HK-2 (cell line): ENCODE data around the gene PYHIN1.

ENCODE experiments used
- DNase-seq: peaks from one replicate; pipeline ENCODE4 v3.0.0-alpha.2; 2018; ENCODE audit not compliant: unreplicated experiment

The PYHIN1 gene

DNA sequence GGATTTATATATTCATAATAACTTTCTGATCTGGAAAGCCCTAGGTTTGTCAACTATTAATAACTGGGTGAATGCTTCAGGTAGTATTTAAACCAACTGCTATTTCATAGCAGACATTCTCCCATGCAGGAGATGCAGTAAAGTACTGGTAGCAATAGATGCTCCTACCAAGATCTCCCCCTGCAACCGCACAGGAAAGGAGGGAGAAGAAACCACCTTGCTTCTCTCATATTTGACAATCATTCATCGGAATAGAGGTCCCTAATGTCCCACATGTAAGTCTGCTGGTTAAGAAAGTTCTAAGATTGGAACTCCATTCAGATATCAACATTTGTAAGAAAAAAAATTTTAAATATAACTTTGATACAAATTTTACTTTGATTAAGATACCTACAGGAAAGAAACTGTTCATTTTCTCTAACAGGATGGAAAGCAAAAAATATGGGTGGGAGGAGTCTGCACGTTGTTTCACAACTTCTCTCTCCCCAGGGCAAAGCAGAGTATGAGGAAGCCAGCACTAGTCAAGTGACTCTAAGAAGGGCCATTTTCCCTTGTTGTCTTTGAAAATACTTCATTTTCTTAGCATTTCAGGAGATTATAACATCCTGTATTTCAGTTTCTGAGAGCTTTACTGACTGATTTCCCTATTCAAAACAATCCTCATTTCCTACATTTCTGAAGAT, at the start of gene PYHIN1:
TSS of gene PYHIN1 (plus strand) at position 498 of the 683 bp plus-strand sequence. CDS start 5,359 bp downstream, outside the sequence.
- DNase-seq: no peak

DNA sequence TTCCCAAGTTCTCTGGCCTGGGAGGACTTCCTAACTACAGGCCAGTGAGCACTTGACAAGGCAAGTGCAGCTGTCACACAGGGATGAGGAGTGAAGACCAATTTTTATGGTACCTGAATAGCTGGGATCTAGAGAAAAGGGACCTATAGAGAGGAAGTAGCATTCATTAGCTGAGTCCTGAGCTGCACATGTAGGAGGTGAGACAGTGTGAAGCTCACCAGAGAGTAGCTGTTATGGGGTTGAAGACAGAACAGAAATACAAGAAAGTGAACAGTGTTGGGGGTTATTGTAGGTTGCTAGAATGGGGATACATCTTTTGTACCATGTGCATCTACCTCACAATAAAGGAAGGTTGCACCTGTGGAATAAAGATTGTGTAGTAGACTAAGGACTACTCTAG, 37.7 kb upstream of the PYHIN1 start:
- no peak for DNase-seq

DNA sequence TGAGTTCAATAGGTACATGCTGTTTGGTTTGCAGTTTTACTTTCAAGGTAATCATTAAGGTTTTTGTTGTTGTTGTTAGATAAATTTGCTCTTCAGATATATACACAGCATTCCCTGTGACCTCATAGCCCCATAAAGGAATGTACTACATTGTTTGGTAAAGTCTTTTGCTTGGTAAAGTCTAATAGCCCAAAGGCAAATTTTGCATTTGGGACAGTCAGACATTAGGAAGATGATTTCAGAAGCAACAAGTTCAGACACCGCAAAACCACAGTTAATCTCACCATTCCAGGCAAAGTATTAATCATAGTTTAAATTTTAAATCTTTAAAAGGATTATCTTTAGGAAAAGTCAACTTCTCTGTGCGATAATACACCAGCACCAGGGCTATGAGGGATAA, 32.6 kb upstream of the PYHIN1 start:
- no peak for DNase-seq

DNA sequence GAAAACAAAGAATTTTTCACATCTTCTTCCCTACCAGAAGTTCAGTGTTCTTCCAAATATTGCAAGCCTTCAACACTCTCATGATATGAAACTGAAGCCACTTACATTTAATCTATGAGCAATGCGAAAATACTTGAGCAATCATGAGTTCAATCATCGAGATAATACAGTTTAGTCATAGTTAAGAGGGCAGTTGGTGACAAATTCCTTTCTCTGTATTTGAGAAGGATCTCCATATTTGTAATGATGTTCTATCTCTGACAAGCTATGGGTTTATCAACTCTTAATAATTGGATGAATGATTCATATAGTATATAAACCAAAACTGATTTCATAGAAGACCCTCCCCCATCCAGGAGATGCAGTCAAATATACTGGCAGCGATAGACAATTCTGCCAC, 29.7 kb upstream of the PYHIN1 start:
- no peak for DNase-seq

DNA sequence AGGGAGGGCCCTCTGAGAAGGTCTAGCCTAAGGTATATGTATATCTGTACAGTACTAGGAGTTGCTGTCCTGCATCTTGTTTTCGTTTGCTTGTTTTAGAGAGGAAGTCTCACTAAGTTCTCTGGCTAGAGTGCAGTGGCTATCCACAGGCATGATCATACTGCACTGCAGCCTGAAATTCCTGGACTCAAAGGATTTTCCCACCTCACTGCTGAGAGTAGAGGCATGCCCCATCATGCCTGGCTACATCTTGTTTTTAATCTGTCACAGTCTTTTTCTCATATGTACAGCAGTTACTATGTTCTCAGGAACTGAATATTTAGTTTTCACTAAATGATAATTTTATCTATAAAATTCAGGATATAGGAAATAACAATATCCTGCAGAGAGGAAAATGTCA, 15.3 kb upstream of the PYHIN1 start:
- no peak for DNase-seq

DNA sequence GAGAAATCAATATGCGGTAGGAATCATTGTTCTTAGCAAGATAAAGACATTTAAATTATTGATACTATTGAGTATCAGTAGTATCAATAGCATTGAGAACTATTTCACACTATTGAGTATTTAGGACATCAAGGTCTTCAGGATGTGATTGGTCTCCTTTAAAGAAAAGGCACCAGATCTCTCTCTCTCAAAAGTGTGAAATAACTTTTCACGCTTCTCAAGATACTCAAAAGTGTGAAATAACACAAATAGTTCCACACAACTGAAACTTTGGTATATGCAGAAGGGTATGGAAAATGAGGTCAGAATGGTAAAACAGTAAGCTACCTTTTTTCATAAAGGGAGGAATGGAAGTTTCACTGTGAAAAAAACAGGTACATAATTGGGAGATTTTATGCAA, 6.7 kb upstream of the PYHIN1 start:
- DNase-seq: no peak

DNA sequence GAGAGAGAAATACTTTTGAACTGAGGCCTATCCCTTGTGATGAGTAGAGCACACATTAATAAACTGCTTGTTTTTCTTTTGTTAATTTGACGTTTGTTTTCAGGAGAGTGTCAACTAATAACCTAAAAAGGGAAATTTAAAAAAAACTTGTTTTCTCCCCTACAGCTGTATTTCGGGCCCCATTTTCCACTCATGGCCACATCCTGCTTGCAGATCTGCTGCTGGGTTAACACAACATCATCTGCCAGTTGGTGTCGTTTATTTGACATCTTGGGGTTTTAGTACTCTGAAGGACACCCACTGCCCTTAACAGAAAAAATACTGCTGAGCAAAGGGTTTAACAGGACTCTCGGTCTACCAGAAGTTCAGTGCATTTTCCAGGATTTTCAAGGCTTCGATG, 848 bp upstream of the PYHIN1 start:
- no peak for DNase-seq

DNA sequence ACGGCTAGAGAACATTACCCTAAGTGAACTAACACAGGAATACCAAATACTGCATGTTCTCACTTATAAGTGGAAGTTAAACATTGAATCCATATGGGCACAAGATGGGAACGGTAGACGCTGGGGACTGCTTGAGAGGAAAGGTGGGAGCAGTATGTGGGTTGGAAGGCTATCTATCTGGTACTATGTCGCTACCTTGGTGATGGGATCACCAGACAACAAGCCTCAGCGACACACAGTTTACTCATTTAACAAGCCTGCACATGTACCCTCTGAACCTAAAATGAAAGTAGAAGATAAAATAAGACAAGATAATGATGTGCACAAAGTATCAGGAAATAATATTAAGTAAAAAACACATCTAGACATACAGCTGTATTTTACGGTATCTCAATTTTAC, 819 bp downstream of the PYHIN1 start:
- no peak for DNase-seq

DNA sequence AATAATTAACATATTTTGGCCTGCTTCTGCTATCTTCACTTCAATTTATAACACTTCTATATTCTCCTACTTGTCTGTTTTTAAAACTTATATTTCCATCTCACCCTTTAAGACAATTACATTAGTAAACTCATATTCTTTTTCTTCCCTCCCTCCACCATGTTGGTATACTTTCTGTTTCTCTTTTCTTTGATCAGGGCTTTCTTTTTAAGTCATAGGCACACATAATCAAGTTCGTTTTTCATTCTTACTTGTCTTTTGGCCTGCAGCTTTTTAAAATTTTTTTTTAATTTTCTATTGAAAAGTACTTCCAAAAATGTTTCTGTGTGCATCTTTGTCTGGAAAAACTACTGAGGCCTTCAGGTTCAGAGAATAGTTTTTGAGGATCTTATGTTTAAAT, 2.3 kb downstream of the PYHIN1 start:
- DNase-seq: no peak

DNA sequence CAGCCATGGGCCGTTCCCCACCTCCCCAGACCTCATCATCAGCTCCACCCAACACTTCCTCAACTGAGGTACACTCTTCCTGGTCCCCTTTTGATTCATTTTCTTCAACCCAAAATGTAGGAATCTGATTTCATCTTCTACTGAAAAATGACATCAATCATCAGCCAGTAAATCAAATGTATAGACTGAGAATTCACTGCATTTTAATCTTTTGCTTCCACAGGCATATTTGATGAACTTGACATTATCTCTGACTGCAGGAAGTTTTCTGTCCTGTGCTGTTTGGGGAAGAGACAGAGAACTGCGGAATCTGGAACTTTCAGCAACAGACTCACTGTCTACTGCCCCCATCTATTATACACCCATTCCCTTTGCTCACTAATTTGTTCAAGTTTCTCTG, 7.8 kb downstream of the PYHIN1 start:
- DNase-seq: no peak

DNA sequence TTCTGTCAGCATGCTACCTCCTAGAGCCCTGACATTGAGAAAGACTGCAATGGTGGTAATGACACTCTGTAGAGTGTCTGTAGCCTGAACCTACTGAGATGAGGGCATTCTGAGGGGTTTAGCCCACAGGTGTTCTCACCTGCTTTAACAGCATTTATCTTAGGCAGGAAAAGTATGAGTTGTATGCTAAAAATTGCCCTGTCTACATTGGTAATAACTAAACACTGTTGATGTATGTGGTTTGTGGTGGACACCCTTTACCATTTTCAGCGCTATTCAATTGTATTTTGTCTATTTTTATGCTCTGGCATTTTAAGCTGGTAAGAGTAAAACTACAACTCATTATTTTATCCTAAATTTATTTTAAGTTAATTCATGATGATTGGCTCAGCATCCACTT, 10.0 kb downstream of the PYHIN1 start:
- no peak for DNase-seq

DNA sequence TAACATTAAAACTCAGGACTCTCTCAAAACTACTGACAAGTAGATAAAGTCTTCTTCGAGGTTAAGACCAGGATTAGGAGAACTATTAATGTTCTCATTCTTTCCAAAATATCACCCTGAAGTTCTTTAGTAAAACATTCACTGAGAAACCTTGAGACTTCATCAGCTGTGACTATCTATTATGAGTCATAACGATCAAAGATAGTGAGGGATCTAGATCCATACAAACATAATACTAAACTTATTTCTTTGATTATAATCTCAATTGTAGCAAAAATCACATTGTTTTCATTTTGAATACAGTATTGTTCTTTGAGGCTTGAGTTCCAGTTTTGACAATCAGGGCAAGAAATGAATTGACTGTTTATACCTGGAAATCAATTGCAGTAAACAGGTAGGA, 11.1 kb downstream of the PYHIN1 start:
- DNase-seq: no peak

DNA sequence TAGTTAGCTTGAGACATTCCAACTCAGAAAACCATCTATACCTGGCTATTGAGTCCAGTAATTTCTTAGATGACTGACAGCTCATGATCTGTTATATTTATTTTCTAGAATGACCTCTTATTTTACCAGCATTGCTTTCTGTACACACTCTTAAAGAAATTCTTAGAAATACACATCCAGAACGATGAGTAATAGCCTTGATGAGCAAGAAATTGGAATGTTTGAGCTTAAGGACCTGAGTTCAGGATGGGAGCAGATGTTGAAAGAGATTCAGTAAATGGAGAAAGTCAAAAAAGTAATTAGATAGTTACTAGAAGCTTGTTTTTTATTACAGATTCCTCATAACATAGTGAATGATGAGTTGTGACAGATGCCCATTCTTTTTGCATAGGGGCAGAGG, 11.7 kb downstream of the PYHIN1 start:
- no peak for DNase-seq

DNA sequence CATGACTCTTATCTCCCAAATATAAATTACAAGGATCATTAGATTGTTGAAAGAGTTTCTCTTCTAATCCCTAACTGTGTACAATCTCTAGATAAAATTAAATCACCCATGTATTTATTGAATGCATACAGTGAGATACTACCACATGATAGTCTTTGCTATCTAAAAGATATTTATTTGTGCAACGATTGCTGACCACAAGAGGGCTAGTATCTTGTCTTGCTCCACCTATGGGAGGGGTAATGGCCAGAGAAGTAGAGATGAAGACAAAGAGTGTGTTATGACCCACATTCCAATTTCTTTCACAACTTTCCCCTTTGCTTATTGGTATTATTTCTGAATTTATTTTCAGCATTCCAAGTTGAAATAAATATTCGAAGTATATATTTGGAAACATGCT, 13.7 kb downstream of the PYHIN1 start:
- DNase-seq: no peak

DNA sequence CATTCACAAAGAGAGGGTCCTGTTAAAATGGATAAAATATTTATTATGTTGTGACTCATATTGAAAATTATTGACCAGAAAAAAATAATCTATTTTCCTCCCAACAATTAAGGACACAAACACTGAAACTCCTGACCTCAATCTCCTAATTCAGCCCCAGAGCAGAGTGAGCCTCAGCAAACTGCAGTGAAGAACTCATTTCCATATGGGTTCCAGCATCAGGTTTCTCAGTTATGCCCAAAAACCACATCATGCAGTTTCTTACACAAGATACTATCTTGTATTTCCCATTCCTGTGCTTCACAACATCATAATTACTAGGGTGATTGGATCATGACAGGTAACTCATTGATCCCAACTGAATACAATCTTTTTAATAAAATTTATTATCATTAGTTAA, 15.4 kb downstream of the PYHIN1 start:
- DNase-seq: no peak

DNA sequence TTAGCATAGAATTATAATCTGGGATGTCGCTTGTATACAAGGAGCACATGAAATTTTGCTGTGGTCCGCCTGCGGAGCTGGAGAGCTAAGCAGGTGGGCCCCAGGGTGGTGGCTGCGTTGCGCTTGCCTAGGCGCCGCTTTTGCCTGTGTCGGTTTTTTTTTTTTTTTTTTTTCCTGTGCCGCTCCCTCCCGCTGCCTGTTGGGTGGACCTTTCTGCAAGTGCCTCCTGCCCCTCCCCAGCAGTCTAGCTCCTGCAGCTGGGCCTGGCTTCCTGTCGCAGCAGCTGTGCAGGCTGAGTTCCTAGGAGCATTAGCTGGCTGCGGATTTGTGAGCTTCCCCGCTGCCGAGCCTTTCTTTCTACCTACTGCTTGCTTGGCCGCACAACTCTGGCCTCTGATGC, 20.6 kb downstream of the PYHIN1 start:
- no peak for DNase-seq

DNA sequence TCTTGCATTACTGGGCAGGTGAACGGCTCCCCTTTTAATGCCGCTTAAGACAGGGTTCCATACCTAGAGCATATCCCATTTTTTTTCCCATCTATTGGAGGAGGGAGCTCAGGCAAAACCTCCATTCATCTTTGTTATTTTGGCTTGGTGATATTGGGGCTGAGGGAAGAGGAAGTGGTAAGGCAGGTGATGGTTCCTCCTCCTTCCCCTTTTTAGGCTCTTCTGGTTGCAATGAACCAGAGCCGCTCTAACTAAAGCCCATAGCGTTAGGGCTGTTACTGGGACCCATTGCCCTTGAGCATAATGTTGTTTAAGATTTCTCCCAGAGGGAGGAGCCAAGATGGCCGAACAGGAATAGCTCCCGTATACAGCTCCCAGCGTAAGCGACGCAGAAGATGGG, 21.1 kb downstream of the PYHIN1 start:
- DNase-seq: no peak

DNA sequence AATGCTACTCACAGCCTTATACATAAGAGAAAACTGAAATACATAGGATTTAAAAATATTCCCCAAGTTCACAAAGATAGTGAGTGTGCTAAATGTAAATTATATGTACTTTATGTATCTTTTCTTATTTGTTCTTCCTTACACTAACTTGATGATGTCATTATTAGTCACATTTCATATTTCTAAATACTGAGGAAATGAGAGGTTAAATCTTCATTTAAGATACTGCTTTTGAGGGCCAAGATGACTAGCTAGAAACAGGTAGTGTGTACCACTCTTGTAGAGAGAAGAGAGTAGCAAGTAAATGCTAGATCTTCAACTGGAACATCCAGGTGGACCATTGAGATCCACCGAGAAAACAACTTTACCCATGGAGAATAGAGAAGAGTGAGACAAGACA, 29.8 kb downstream of the PYHIN1 start:
- DNase-seq: no peak

DNA sequence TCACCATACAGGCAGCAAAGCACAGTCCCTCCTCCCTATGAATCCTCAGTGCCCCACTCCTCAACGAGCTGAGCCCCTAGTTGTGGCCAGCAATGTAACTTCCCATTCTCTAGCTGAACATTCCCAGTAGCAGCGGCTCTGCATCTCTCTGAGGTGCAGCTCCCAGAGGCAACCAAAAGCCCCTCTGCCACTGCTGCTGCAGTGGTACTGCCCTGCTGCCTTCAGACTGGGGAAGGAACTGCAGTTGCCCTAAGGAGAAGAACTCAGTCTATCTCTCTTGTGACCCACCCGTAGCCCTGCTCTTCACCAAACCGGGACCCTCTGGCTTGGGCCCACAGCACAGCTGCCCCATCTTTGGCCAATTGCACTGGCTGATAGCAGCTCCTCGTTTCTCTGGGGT, 31.6 kb downstream of the PYHIN1 start:
- DNase-seq: no peak

DNA sequence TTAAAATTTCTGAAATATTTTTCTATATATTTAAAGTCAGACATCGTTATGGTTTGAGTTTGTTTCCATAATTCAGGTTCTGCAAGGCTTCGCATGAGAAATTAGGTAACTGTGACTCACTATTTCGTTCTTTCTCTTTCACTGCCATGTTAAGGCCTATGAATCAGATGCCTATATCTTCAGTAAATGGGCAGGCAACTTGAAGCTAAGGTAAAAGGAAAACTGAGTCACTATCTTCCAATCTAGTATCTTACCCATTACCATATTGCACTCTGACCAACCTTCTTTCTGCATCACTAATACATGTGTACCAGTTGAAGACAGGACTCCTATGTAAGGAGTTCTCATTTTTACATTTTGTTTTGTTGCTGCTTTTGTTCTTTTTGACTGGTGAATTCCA, 37.8 kb downstream of the PYHIN1 start:
- no peak for DNase-seq

DNA sequence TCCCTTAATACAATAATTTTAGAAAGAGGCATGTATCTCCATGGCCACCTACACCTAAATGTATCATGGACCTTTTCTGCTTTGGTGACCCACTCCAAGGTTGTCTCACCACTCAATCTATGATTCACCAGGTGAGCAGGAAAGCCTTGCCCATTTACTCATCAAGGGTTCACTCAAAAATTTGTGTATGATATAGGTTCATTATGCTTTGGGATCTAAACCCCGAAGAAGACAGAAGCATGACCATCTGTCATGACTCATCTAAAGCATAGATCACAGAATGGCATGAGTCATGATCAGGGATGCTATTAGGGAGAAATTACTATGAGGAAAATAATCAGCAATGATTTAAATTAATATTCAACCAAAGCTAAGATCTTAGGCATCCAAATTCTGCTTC, 38.5 kb downstream of the PYHIN1 start:
- DNase-seq: no peak

DNA sequence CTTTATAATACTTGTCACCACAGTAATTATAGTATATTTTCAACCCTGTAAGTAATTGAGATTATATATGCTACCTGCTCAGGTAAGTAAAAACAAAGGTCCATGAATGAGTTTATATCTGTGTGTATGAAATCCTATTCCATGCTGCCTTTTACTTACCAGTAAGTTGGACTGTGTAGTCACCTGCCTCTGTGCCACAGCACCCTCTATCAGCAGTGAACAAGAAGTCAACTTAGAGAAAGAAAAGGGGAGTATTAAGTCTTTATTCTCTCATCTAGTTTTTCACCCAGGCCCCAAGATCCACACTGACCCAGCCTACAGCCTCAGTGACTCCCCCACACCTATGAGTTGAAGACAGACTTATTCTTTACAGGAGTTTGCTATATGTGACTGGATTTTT, 41.5 kb downstream of the PYHIN1 start:
- no peak for DNase-seq

DNA sequence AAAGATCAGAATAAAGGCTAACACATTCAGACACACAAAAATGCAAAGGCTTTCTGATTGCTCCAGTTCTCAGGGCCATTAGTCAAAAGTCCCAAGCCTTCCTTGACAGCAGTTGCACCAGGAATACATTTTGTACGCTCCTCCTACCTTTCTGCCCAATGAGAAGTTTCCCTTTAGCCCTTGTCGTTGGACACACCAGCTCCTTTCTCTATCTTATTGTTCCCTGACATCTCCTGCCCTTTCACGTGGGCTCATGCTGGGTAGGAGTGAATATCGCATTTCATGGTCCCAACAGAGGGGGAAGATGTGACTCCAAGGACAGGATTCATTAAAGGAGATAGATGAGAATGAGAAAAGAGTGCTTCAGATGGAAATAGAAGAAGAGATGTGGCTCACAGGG, 44.9 kb downstream of the PYHIN1 start:
- no peak for DNase-seq

DNA sequence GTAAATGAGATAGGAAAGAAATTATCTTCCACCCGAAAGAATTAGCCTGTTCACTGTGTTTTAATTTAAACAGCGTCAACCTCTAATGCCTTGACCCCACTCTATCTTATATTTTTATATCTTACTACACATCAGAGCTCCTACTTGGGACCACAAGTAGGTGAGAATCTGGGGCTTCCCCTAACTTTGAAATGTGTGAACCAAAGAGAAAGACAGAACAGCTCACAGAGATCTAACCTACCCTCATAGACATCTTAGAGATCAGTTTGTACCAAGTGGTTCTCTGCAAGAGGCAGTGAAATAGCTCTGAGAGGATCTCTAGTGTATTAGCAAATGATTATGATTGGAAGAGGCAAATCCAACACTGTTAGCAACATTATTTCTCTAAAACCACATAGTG, 47.4 kb downstream of the PYHIN1 start:
- no peak for DNase-seq

DNA sequence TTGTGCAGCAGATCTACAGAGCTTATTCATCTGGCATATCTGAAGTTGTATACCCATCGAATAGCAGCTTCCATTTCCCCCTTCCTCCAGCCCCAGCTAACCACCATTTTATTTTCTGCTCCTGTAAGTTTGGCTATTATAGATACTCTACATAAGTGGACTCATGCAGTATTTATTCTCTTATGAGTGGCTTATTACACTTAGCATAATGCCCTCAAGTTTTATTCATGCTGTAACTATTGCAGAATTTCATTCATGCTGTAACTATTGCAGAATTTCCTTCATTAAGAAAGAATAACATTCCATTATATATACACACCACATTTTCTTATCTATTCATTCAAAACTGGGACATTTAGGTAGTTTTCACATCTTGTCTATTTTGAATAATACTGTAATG, 47.9 kb downstream of the PYHIN1 start:
- no peak for DNase-seq
